T-helper 2 cell treated with Interferon-gamma antibody and Interleukin-4, amounts not matched to agents 5 μg/mL and 100 μg/mL, for 36 hours (primary cell): Measurements from ENCODE around the gene SYP.

Source experiments
- DNase-seq: peaks from one replicate; pipeline ENCODE4 v3.0.0; 2021; ENCODE audit warnings: low spot score
- H3K27ac Mint-ChIP-seq: one replicate; pipeline ENCODE4 v1.8.0; 2021; ENCODE audit warnings: mild to moderate bottlenecking, mixed read lengths
- H3K27me3 Mint-ChIP-seq: one replicate; pipeline ENCODE4 v1.8.0; 2021; ENCODE audit warnings: low read depth, mixed read lengths
- H3K36me3 Mint-ChIP-seq: one replicate; pipeline ENCODE4 v1.8.0; 2021; ENCODE audit warnings: low read depth, mixed read lengths
- H3K4me1 Mint-ChIP-seq: one replicate; pipeline ENCODE4 v1.8.0; 2021; ENCODE audit warnings: low read depth, mixed read lengths
- H3K4me3 Mint-ChIP-seq: one replicate; pipeline ENCODE4 v1.8.0; 2022; ENCODE audit warnings: mild to moderate bottlenecking, moderate library complexity, mixed read lengths
- H3K9me3 Mint-ChIP-seq: one replicate; pipeline ENCODE4 v1.8.0; 2021; ENCODE audit warnings: mixed read lengths

SYP gene

DNA sequence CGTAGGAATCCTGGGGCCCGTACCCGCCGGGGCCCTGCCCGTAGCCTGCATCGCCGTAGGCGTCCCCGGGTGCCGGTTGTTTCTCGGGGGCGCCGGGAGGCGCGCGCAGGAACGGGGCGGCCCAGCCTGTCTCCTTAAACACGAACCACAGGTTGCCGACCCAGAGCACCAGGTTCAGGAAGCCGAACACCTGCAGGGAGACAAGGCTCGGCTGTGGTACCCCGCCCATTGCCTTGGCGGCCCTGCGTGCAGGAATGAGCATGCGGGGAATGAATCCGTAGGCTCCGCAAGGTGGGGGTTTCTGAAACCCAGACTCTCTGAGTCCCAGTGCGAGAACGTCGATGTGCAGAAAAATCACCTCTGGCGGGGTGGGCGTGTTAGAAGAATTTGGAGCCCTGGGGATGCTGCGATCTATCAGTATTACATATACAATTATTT lies 8.4 kb downstream of the SYP start:
- Mint-ChIP-seq H3K9me3 (no peaks in the 10 kb centered on the region), H3K4me3 (peak overlapping the region; percentile 99), H3K4me1 (peaks cover 23% of the 10 kb centered on the region), H3K27me3 (no peaks in the 10 kb centered on the region), H3K36me3 (peaks cover 1% of the 10 kb centered on the region), H3K27ac (peak overlapping the region; percentile 93)
- DNase-seq, result no peak

DNA sequence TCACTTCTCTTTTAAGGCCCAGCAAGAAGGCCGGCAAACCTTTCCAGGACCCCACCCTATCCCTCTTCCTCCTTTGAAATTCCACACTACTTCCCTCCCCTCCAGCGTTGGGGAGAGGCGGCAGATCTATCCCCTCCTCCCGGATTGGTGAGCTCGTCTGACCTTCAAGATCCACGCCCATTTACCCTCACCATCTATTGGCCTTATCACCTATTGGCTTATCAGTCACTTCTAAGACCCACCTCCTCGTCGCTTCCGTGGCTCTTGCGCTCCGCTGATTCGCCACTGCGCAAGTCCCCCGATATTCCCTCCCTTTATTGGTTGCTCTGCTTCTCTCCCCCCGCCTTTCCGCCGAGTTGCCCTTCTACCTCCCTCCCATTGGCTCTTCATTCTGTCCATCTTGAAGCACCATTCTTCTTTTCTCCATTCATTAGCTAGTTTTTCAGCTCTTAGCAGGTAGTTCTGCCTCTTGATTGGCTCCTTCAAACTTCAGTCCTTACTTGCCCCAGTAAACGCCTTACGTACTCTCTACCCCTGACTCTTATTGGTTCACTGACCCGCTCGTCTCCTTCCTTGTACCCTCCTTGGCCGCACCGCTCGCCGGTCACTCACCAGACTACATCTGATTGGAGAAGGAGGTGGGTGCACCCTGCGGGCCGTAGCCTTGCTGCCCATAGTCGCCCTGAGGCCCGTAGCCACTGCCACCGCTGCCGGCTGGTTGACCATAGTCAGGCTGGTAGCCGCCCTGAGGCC lies 9.0 kb downstream of the SYP start:
- H3K27me3 Mint-ChIP-seq, result no peaks in the 10 kb centered on the region
- H3K27ac Mint-ChIP-seq, result peak overlapping the region; percentile 93

GRCh38 chrX:49189606-49190005 lies 10.4 kb downstream of the SYP start:
- DNase-seq, result no peak
- no peaks in the 10 kb centered on the region for H3K9me3 Mint-ChIP-seq
- peaks cover 1% of the 10 kb centered on the region for H3K36me3 Mint-ChIP-seq
- H3K27me3 Mint-ChIP-seq, result no peaks in the 10 kb centered on the region
- H3K4me3 Mint-ChIP-seq, result peak overlapping the region; percentile 99
- peaks cover 31% of the 10 kb centered on the region for H3K4me1 Mint-ChIP-seq
- H3K27ac Mint-ChIP-seq, result peak overlapping the region; percentile 26

More for the DNA sequence above, 9.0 kb downstream of the SYP start:
- DNase-seq, result peak; percentile 87
- Mint-ChIP-seq H3K9me3 (no peaks in the 10 kb centered on the region), H3K4me3 (peak overlapping the region; percentile 99), H3K4me1 (peaks cover 26% of the 10 kb centered on the region), H3K36me3 (peaks cover 1% of the 10 kb centered on the region)

DNA sequence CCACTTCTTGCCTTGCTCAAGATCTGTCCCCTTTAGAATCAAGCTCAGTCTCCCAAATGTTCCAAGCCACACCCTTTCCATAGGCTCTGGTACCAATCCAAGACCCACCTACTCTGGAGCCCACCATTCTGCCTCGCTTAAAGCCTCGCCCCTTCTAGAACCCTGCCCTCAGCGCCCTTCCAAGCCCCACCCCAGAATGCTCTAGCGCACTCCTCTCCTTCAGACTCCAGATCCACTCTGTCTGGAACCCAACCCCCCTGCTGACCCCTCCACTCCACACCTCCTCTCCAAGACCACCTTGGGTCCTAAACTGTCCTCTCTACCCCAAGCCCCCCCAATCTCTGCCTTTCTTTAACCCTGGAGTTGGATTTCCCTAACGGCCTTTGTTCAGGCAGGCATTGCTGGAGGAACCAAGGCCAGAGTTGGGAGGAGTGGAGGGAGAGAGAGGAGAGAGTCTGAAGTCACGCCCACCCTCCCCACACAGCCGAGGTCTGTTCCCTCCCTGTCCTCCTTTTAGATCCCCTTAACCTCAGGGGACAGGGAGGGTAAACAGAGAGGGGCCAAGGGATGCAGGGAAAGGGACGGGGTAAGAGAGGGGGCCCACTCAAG lies 11.4 kb downstream of the SYP start:
- Mint-ChIP-seq H3K27me3 (no peaks in the 10 kb centered on the region), H3K4me3 (no peak overlapping the region), H3K9me3 (no peaks in the 10 kb centered on the region), H3K27ac (peak overlapping the region; percentile 53), H3K36me3 (peaks cover 1% of the 10 kb centered on the region), H3K4me1 (peaks cover 26% of the 10 kb centered on the region)
- no peak for DNase-seq

DNA sequence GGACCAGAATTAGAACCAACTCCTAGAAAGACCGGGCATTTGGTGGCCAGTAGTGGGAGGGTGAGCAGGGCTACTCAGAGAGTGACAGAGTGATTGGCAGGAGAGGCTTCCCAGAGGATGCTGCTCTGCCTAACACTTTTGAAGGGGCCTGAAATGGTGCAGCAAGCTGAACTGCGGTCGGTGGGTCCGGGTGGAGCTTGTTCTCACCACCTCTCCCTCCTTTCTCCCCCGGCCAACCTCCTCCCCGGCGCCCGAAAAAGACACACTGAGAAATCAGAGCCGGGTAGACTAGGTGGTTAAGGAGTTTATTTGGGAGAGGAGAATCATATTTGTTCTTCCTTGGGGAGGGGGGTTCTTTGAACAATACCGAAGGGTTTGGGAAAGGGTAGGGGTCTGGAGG lies 12.5 kb downstream of the SYP start:
- Mint-ChIP-seq H3K4me1 (peaks cover 22% of the 10 kb centered on the region), H3K36me3 (peaks cover 3% of the 10 kb centered on the region), H3K4me3 (no peak overlapping the region), H3K27ac (no peak overlapping the region), H3K9me3 (no peaks in the 10 kb centered on the region), H3K27me3 (no peaks in the 10 kb centered on the region)
- no peak for DNase-seq

DNA sequence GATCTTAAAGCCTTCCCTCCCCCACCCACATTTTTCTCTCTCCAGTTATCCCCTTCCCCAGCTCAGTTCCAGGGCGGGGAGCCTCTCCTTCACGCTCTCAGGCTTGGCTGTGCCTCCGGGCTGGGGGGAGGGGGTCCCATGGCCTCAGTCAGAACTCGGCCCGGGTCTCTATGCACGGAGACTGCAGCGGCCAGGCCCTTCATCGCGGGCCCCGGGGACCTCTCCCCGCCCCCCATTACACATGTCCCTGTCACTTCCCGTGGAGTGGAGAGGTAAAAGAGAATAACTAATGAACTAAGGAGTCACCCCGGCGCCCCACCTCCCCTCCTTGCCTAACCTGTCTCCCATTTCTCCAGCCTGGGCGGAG lies 13.0 kb downstream of the SYP start:
- peaks cover 22% of the 10 kb centered on the region for H3K4me1 Mint-ChIP-seq
- peak overlapping the region; percentile 89 for H3K4me3 Mint-ChIP-seq
- H3K9me3 Mint-ChIP-seq, result no peaks in the 10 kb centered on the region
- no peaks in the 10 kb centered on the region for H3K27me3 Mint-ChIP-seq
- no peak for DNase-seq
- H3K36me3 Mint-ChIP-seq, result peaks cover 7% of the 10 kb centered on the region
- H3K27ac Mint-ChIP-seq, result no peak overlapping the region

GRCh38 chrX:49186125-49187027 lies 13.6 kb downstream of the SYP start, which contains the start of gene PRICKLE3:
Gene PRICKLE3, minus strand, starts transcription at chrX:49186373. Its CDS starts 76 bp downstream, at chrX:49186297.
- peak within 1 kb of the TSS; percentile 77 for H3K27ac Mint-ChIP-seq
- H3K9me3 Mint-ChIP-seq, result no peaks in the 10 kb centered on the region
- peaks cover 7% of the 10 kb centered on the region for H3K36me3 Mint-ChIP-seq
- H3K4me3 Mint-ChIP-seq, result peak within 1 kb of the TSS; percentile 89
- H3K27me3 Mint-ChIP-seq, result no peaks in the 10 kb centered on the region
- peak; percentile 71 for DNase-seq
- H3K4me1 Mint-ChIP-seq, result peaks cover 22% of the 10 kb centered on the region

DNA sequence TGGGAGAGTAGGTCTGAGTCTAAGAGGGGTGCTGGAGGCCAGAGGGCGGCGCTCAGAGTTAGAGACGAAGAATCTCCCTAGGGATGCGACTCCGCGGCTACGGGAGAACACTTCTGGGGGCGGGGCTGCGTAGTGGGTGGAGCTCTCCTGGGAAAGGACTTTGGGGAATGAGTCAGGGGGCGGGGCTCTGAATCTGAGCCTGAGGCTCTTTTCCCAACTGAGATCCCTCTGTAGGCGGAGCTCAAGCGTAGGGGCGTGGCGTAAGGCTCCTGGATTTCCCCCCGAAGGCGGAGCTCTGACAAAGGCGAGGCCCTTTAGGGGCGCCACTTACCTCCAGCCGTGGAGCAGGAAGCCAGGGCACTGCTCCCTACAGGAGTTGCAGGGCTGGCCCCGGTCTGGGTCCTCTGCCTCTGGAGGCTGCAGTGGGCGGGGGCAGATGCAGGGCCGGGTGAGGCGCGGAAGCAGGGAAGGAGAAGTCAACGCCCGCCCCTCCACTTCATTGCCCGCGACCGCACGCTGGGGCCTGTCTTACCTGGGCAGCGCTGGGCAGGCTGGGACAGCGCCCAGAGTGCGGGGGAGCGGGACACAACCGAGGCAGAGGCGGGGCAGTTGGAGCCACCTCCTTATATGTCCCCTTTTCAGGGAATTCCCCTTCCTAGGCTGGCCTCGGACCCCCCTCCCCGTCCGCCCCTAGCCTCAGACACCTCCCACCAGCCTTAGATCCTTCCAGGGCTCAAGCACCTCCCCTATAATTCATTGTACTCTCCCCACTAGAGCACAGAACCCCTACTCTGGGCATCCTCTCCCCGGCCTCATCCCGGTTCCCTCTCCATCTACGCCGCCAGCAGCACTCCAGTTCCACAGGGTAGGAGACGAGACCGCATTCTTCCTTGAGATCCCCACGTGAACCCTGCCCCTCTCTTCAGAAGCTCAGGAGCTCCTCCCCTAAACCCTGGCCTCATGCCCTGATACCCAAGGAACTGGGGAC lies 15.4 kb downstream of the SYP start:
- H3K27ac Mint-ChIP-seq, result peak overlapping the region; percentile 77
- peak; percentile 35 for DNase-seq

DNA sequence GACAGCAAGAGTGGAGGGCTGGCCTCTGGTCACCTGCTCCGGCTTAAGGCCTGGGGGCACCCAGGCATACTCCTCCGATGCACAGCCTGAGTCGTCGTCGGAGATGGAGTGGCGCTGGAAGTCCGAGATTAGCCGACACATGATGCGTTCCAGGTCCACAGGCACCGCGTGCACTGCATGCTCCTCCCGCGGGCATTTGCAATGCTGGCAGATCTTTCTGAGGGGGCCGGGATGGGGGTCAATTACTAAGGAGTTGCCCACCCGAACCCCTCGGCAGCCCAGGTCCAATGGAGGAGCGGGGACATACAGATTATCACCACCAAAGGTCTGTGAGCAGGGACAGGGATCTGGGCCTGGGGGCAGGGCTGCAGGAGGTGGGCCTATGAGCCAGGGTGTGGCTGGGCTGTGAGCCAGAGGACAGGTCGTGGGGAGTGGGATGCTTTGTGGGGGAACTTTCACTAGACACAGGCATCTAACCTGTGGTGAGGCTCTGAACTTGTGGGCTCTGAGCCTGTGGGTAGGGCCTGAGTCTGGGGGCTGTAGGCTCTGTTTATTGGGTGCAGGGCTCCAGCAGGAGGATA lies 16.2 kb downstream of the SYP start:
- H3K36me3 Mint-ChIP-seq, result peaks cover 22% of the 10 kb centered on the region
- peaks cover 15% of the 10 kb centered on the region for H3K4me1 Mint-ChIP-seq
- H3K9me3 Mint-ChIP-seq, result no peaks in the 10 kb centered on the region
- no peaks in the 10 kb centered on the region for H3K27me3 Mint-ChIP-seq
- H3K27ac Mint-ChIP-seq, result no peak overlapping the region
- H3K4me3 Mint-ChIP-seq, result peak overlapping the region; percentile 89
- DNase-seq, result no peak

More for the DNA sequence above, 15.4 kb downstream of the SYP start:
- H3K36me3 Mint-ChIP-seq, result peaks cover 16% of the 10 kb centered on the region
- peaks cover 16% of the 10 kb centered on the region for H3K4me1 Mint-ChIP-seq
- H3K27me3 Mint-ChIP-seq, result no peaks in the 10 kb centered on the region
- H3K9me3 Mint-ChIP-seq, result no peaks in the 10 kb centered on the region
- peak overlapping the region; percentile 89 for H3K4me3 Mint-ChIP-seq

DNA sequence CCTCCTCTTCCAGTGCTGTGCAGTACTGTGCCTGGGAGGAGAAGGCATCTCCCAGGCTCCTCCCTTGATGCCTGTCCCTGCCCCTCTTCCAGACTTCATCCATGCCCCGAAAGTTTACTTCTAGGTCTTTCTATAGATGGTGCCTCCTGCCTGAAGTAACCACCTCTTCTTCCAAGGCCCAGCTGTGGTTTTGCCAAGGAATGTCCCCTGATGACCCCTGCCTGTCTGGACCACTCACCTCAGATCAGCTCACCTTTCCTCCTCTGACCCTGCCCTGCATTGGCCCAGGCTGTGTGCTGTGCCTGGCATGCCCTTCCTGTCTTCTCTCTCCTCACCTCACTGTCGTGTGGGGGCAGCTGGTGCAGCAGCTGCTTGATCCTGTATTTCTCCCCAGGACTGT lies 20.6 kb downstream of the SYP start:
- Mint-ChIP-seq H3K4me1 (peaks cover 12% of the 10 kb centered on the region), H3K27ac (no peak overlapping the region), H3K36me3 (peaks cover 43% of the 10 kb centered on the region), H3K9me3 (no peaks in the 10 kb centered on the region), H3K4me3 (no peak overlapping the region), H3K27me3 (no peaks in the 10 kb centered on the region)
- DNase-seq, result no peak

DNA sequence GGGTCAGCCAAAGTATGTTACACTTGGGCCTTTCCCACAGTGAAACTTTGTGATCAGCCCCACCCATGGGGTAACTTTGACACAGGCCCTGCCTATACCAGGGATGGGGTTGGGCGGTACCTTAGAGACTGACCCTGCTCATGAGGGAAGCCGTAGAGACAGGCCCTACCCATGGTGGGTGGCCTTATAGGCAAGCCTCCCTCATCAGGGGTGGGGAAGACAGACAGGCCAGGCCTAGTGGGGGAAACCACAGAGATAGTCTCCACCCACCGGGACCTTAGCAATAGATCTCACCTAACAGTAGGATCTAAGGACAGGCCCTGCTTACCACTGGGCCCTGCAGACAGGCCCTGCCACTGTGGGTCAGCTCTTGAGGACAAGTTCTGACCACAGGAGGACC lies 21.5 kb downstream of the SYP start:
- peaks cover 12% of the 10 kb centered on the region for H3K4me1 Mint-ChIP-seq
- peaks cover 48% of the 10 kb centered on the region for H3K36me3 Mint-ChIP-seq
- no peaks in the 10 kb centered on the region for H3K9me3 Mint-ChIP-seq
- DNase-seq, result no peak
- no peak overlapping the region for H3K4me3 Mint-ChIP-seq
- no peak overlapping the region for H3K27ac Mint-ChIP-seq
- no peaks in the 10 kb centered on the region for H3K27me3 Mint-ChIP-seq

GRCh38 chrX:49177873-49178480 lies 22.0 kb downstream of the SYP start:
- no peaks in the 10 kb centered on the region for H3K9me3 Mint-ChIP-seq
- H3K4me1 Mint-ChIP-seq, result peaks cover 15% of the 10 kb centered on the region
- no peak overlapping the region for H3K4me3 Mint-ChIP-seq
- no peak for DNase-seq
- H3K36me3 Mint-ChIP-seq, result peaks cover 49% of the 10 kb centered on the region
- no peaks in the 10 kb centered on the region for H3K27me3 Mint-ChIP-seq
- no peak overlapping the region for H3K27ac Mint-ChIP-seq
